Measurements from ENCODE around the gene MYCL. TPM values are rescaled to one million over a fixed set of nuclear protein-coding genes. Genes with fewer than 3 reads are reported as not detected.

MYCL gene
- total and polyA plus RNA-seq, 2 of the 13 experiments (the other 11 are each of a cell fraction or from before 2014, with no cell fraction given), result 0.31 to 1.7 TPM

DNA sequence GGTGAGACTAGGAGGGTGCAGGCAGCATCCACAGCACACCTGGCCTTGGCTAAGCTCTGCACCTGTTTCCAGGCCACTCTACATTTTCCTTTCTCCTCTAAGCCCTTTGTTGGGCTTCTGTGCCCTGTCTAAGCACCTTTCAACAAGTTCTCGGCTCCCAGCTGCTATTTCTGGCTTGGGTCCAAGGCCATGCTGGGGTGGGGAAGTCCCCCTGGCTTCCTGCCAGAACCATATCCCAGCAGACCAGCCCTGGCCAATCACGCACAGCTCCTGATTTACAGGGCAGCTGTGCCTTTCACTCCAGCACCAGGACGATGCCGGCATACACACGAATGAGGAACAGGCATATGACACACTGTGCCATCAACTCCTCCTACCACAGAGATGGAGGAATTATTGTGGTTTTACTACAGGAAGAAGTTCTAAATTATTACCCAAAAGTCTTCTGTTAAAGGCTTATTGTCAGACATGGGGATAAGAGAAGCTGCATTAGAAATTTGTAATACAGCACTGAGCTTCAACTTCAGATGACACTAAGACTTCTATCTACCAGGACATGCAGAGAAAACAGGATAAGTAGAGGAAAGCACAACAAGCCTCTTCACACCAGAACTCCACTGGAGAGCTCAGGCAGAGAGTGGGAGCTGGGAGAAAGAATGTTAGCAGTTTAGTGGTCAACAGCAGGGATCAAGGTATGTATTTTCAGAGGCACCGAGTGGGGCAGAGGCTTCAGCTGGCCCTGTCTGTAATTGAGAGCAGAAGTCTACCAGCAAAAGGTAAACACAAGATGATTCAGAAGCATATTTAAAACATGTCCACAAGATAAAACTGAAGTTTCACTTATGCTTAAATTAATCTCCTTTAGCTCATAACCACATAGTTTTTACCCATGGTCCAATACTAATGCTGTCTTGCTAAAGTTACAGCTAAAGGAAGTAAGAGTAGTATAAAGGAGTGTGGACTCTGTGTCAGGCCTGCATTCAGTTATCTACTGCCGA is 55.8 kb downstream of the MYCL start:
- no peak overlapping the region for H3K4me3 ChIP-seq (replicated peaks in 1 of 3; ENCODE audit: insufficient read depth in 1 of 3, low read depth in 2 of 3, low read length in 3 of 3)
- H3K9ac ChIP-seq (ENCODE audit: insufficient read depth, low read depth, low read length), result peak overlapping the region; percentile 14; the same call in 1 of the 2 replicates
- ATAC-seq, result peak; percentile 93
- ChIA-PET CTCF (ENCODE audit: low intra/inter-chr PET ratio, low total read pairs) (no interaction called here), POLR2A (interaction anchor here (0.6 to 1.5 kb wide), 4 partner anchors 11 to 628 kb away, joined by 3 to 5 read pairs (median 3); no protein-coding TSS in a partner anchor)
- no peaks in the 10 kb centered on the region for H3K27me3 ChIP-seq (ENCODE audit: control insufficient read depth in 1 of 2, insufficient read depth in 2 of 2, low read length in 2 of 2)
- intact Hi-C loops (cut with micrococcal nuclease; ENCODE audit: unreplicated experiment), result no loop called here
- peak overlapping the region; percentile 70 for H3K27ac ChIP-seq (ENCODE audit: extremely low read length, insufficient read depth, low read length)
- peak; percentile 81 for FAIRE-seq
- H3K36me3 ChIP-seq (replicated peaks in 1 of 2; ENCODE audit: control insufficient read depth in 1 of 2, insufficient read depth in 2 of 2, low read length in 2 of 2), result peaks cover 15 to 55% of the 10 kb centered on the region in 2 experiments
- no TSS peak for BruUV-seq (replicated peaks)
- peak; percentile 66 for DNase-seq (ENCODE audit: low spot score)
- peak overlapping the region; percentile 48 for H3K4me2 ChIP-seq (ENCODE audit: low read depth, low read length)
- H3K4me1 ChIP-seq (ENCODE audit: insufficient read depth, low read length), result peaks cover 25% of the 10 kb centered on the region
- in situ Hi-C loops (cut with HindIII; ENCODE audit: extremely low pct_ligation_motif_present, low pct_unique_long_range_greater_than_20kb), result no loop called here
- peaks cover under 1% of the 10 kb centered on the region for H3K79me2 ChIP-seq (ENCODE audit: insufficient read depth, low read length)
- no peaks in the 10 kb centered on the region for H3K9me3 ChIP-seq (ENCODE audit: low read length)
- H2AFZ ChIP-seq (ENCODE audit: low read length), result no peak overlapping the region
- 37% methylated on average over 7 of the region's 7 CpGs for WGBS (ENCODE audit: low lambda C conversion rate)
- H4K20me1 ChIP-seq (ENCODE audit: insufficient read depth, low read length), result peaks cover 3% of the 10 kb centered on the region; the same call in 1 of the 2 replicates
- TF ChIP-seq HOXA7 (CRISPR knock-in tag; IDR thresholded peaks at IDR 0.05) (no peak), ZNF841 (CRISPR knock-in tag; IDR thresholded peaks at IDR 0.05; ENCODE audit: borderline replicate concordance) (no peak), ZNF124 (CRISPR knock-in tag; IDR thresholded peaks at IDR 0.05) (no peak), WIZ (CRISPR knock-in tag; IDR thresholded peaks at IDR 0.05) (no peak), CBX1 (IDR thresholded peaks at IDR 0.05; ENCODE audit: low read depth) (no peak), TRIM24 (CRISPR knock-in tag; IDR thresholded peaks at IDR 0.05) (no peak), FOXA3 (CRISPR knock-in tag; IDR thresholded peaks at IDR 0.05) (peak; percentile 41; the same call in 1 of the 2 replicates), TERF1 (CRISPR knock-in tag; IDR thresholded peaks at IDR 0.05) (no peak), ZNF576 (CRISPR knock-in tag; IDR thresholded peaks at IDR 0.05) (no peak), ONECUT2 (CRISPR knock-in tag; IDR thresholded peaks at IDR 0.05) (no peak), ZNF572 (CRISPR knock-in tag; IDR thresholded peaks at IDR 0.05) (no peak), KLF16 (CRISPR knock-in tag; IDR thresholded peaks at IDR 0.05) (no peak), NPAS2 (CRISPR knock-in tag; IDR thresholded peaks at IDR 0.05; ENCODE audit: borderline replicate concordance) (no peak), HOXA5 (CRISPR knock-in tag; IDR thresholded peaks at IDR 0.05) (no peak), DR1 (CRISPR knock-in tag; IDR thresholded peaks at IDR 0.05) (no peak), NCOR1 (IDR thresholded peaks at IDR 0.05; ENCODE audit: borderline replicate concordance, low read length) (no peak), ATF6 (CRISPR knock-in tag; conservative IDR thresholded peaks at IDR 0.05) (no peak), FOXJ3 (CRISPR knock-in tag; IDR thresholded peaks at IDR 0.05; ENCODE audit: borderline replicate concordance) (no peak), BORCS8-MEF2B (CRISPR knock-in tag; IDR thresholded peaks at IDR 0.05) (no peak), ZNF543 (CRISPR knock-in tag; IDR thresholded peaks at IDR 0.05) (no peak), CREB1 (IDR thresholded peaks at IDR 0.05) (no peak), CREB1 (CRISPR knock-in tag; IDR thresholded peaks at IDR 0.05) (no peak)
